HEK293 (cell line): ENCODE data around the gene COQ6.
A peak's percentile ranks its signal among the peaks of the same experiment; 100 is the strongest.
"Not testable (repeated sequence)": the region's sequence is repeated elsewhere in the genome, so short reads cannot be mapped to it uniquely, and the experiment has no call there.

Experiments
- CTCF ChIA-PET: fragments of 350-600 bp; formaldehyde crosslinking; extraction: SDS; loops from one replicate; lab custom pipeline; 2021; ENCODE audit warnings: antibody characterized with exemption; lab: Yijun Ruan, JAX
- POLR2A ChIA-PET: fragments of 300-600 bp; formaldehyde crosslinking; extraction: SDS; loops from one replicate; lab custom pipeline; 2020; ENCODE audit warnings: antibody characterized with exemption, inconsistent platforms; lab: Yijun Ruan, JAX
- H3K27ac ChIP-seq: fragments of 200-500 bp; sonication (Bioruptor generic); 2 replicates; pipeline ENCODE4 v1.5.1; 2014; ENCODE audit warnings: low read depth, low read length, control low read depth, inconsistent platforms; ENCODE audit errors: extremely low read depth
- H3K36me3 ChIP-seq, 2 experiments: fragments of 200-500 bp in 1 of 2; sonication (Bioruptor generic) in 1 of 2; 1 replicate in 1 of 2; 2 replicates in 1 of 2; pipeline ENCODE4 v1.5.1; 2014 to 2017; ENCODE audit warnings: inconsistent platforms in 2 of 2, low read length in 2 of 2; ENCODE audit not compliant: control insufficient read depth in 2 of 2, insufficient read depth in 1 of 2
- H3K4me1 ChIP-seq: fragments of 200-500 bp; sonication (Bioruptor generic); 2 replicates; pipeline ENCODE4 v1.5.1; 2014; ENCODE audit warnings: mild to moderate bottlenecking, low read length, inconsistent platforms; ENCODE audit not compliant: control insufficient read depth, insufficient read depth
- H3K4me3 ChIP-seq: 2 replicates; pipeline ENCODE4 v1.5.1; 2011; ENCODE audit warnings: low read depth, mild to moderate bottlenecking, control low read depth, low read length, moderate library complexity
- H3K9me3 ChIP-seq: fragments of 200-500 bp; sonication (Bioruptor generic); 2 replicates; pipeline ENCODE4 v1.5.1; 2014; ENCODE audit warnings: low read depth, low read length, inconsistent platforms; ENCODE audit not compliant: control insufficient read depth, insufficient read depth
- BCL11B ChIP-seq: fragments of 450-650 bp; formaldehyde crosslinking; IDR thresholded peaks from 2 replicates; pipeline ENCODE4 v1.5.1; 2016; ENCODE audit warnings: low read depth, missing biosample characterization, missing genetic modification characterization
- GLIS1 ChIP-seq: fragments of 450-650 bp; formaldehyde crosslinking; IDR thresholded peaks from 2 replicates; pipeline ENCODE4 v1.5.1; 2016; ENCODE audit warnings: missing biosample characterization, missing genetic modification characterization
- KLF7 ChIP-seq: fragments of 450-650 bp; formaldehyde crosslinking; IDR thresholded peaks from 2 replicates; pipeline ENCODE4 v1.5.1; 2016; ENCODE audit warnings: missing biosample characterization, missing genetic modification characterization, borderline replicate concordance
- SCRT1 ChIP-seq: fragments of 450-650 bp; formaldehyde crosslinking; IDR thresholded peaks from 2 replicates; pipeline ENCODE4 v1.5.1; 2016; ENCODE audit warnings: missing biosample characterization, missing genetic modification characterization, borderline replicate concordance
- ZBTB20 ChIP-seq: fragments of 450-650 bp; formaldehyde crosslinking; IDR thresholded peaks from 2 replicates; pipeline ENCODE4 v1.5.1; 2016; ENCODE audit warnings: missing biosample characterization, missing genetic modification characterization
- ZFP41 ChIP-seq: fragments of 450-650 bp; formaldehyde crosslinking; IDR thresholded peaks from 2 replicates; pipeline ENCODE4 v1.5.1; 2016; ENCODE audit warnings: missing biosample characterization, missing genetic modification characterization, borderline replicate concordance
- ZNF302 ChIP-seq: fragments of 450-650 bp; formaldehyde crosslinking; IDR thresholded peaks from 2 replicates; pipeline ENCODE4 v1.5.1; 2016; ENCODE audit warnings: missing biosample characterization, missing genetic modification characterization, low read depth
- ZNF350 ChIP-seq: fragments of 450-650 bp; formaldehyde crosslinking; IDR thresholded peaks from 2 replicates; pipeline ENCODE4 v1.5.0; 2017; ENCODE audit warnings: missing biosample characterization, mild to moderate bottlenecking, missing genetic modification characterization
- ZNF433 ChIP-seq: fragments of 450-650 bp; formaldehyde crosslinking; IDR thresholded peaks from 2 replicates; pipeline ENCODE4 v1.5.1; 2016; ENCODE audit warnings: missing biosample characterization, missing genetic modification characterization, low read depth
- ZNF561 ChIP-seq: fragments of 450-650 bp; IDR thresholded peaks from 2 replicates; pipeline ENCODE4 v1.5.1; 2018; ENCODE audit warnings: missing biosample characterization, missing genetic modification characterization, borderline replicate concordance
- ZNF658 ChIP-seq: fragments of 450-650 bp; formaldehyde crosslinking; IDR thresholded peaks from 2 replicates; pipeline ENCODE4; 2016; ENCODE audit warnings: missing biosample characterization, missing genetic modification characterization
- ZNF664 ChIP-seq: fragments of 450-650 bp; formaldehyde crosslinking; IDR thresholded peaks from 2 replicates; pipeline ENCODE4 v1.5.1; 2016; ENCODE audit warnings: missing biosample characterization, missing genetic modification characterization
- ZNF791 ChIP-seq: fragments of 450-650 bp; formaldehyde crosslinking; IDR thresholded peaks from 2 replicates; pipeline ENCODE4 v1.5.1; 2016; ENCODE audit warnings: missing biosample characterization, missing genetic modification characterization
- ZNF837 ChIP-seq: fragments of 450-650 bp; formaldehyde crosslinking; IDR thresholded peaks from 2 replicates; pipeline ENCODE4 v1.5.1; 2016; ENCODE audit warnings: missing biosample characterization, missing genetic modification characterization
- TF ChIP-seq, protein P1 (sequence below): fragments of 450-650 bp; formaldehyde crosslinking; IDR thresholded peaks from 2 replicates; pipeline ENCODE4 v1.5.1; 2017; ENCODE audit warnings: missing biosample characterization, missing genetic modification characterization

The COQ6 gene

DNA sequence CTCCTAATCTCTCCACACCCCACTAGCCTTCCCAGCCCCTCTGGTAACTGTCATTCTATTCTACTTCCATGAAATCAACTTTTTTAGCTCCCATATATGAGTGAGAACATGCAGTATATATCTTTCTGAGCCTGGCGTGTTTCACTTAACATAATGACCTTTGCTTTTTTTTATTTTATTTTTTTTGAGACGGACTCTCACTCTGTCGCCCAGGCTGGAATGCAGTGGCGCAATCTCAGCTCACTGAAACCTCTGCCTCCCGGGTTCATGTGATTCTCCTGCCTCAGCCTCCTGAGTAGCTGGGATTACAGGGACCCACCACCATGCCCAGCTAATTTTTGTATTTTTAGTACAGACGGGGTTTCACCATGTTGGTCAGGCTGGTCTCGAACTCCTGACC is 38.6 kb downstream of the COQ6 start:
- H3K27ac ChIP-seq, CTCF ChIA-PET, POLR2A ChIA-PET: not testable (repeated sequence)

DNA sequence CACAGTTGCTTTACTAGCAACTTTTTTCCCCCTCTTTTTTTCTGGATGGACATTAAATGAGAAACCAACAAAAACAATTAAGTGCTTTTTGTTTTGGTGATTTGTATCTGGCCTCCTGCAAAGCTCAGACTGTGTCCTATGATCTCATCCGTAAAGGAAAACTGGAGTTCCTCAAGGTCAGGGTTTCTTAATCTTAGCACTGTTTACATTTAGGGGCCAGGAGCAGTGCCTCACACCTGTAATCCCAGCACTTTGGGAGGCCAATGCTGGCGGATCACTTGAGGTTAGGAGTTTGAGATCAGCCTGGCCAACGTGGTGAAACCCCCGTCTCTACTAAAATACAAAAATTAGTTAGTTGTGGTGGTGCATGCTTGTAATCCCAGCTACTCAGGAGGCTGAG is 41.0 kb downstream of the COQ6 start:
- peaks cover 5 to 17% of the 10 kb centered on the region in 2 experiments; a peak in 2 of 3 replicates for H3K36me3 ChIP-seq
- TF ChIP-seq GLIS1 (peak; percentile 59), KLF7 (no peak)
- ChIA-PET CTCF (interaction anchor here (0.6 kb wide), 1 partner anchor 7 kb away, joined by 3 read pairs; no protein-coding TSS in a partner anchor), POLR2A (no interaction called here)
- H3K4me1 ChIP-seq: no peaks in the 10 kb centered on the region
- H3K27ac ChIP-seq: no peak overlapping the region
- no peaks in the 10 kb centered on the region for H3K9me3 ChIP-seq
- no peak overlapping the region for H3K4me3 ChIP-seq

More for the DNA sequence above, 38.6 kb downstream of the COQ6 start:
- H3K36me3 ChIP-seq: peaks cover 5 to 17% of the 10 kb centered on the region in 2 experiments; a peak in 2 of 3 replicates
- H3K4me1 ChIP-seq, H3K4me3 ChIP-seq, H3K9me3 ChIP-seq: not testable (repeated sequence)

DNA sequence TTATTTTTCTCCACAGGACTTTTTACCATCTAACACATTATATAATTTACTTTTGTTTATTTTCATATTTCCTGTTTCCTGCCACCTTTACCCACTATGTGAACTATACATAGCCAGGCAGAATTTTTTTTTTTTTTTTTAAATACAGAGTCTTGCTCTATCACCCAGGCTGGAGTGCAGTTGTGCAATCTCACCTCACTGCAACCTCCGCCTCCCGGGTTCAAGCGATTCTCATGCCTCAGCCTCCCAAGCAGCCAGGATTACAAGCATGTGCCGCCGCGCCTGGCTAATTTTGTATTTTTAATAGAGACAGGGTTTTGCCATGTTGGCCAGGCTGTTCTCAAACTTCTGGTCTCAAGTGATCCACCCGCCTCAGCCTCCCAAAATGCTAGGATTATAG is 44.8 kb downstream of the COQ6 start:
- POLR2A ChIA-PET, H3K4me1 ChIP-seq, H3K27ac ChIP-seq, H3K4me3 ChIP-seq, CTCF ChIA-PET, H3K36me3 ChIP-seq, H3K9me3 ChIP-seq: not testable (repeated sequence)

DNA sequence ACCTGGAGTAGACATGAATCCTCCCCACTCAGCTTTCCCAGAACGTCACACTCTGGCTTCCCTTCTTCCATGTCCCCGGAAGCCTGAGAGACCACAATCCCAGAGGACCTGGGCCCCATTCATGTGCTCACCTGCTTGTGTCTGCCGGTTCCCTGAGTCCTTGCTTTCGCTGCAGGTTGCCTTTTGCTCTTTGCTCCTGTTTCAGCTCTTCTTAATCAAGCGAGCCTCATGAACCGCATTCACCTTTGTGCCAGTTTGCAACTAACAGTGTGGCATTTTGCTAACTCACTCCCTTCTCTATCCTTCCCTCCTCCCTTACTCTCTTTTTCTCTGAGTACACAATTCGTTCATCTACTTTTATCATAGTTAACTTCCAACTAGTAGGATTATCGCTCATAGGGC is 45.9 kb downstream of the COQ6 start:
- Histone ChIP-seq H3K4me1 (no peaks in the 10 kb centered on the region), H3K4me3 (no peak overlapping the region), H3K9me3 (no peaks in the 10 kb centered on the region), H3K36me3 (peaks cover 0 to 4% of the 10 kb centered on the region in 2 experiments; a peak in 2 of 3 replicates), H3K27ac (no peak overlapping the region)
- CTCF ChIA-PET: no interaction called here
- TF ChIP-seq ZNF837 (tag by site-specific recombination): no peak
- TF ChIP-seq SCRT1 (tag by site-specific recombination): no peak
- TF ChIP-seq ZNF664 (tag by site-specific recombination): no peak
- no peak for TF ChIP-seq ZFP41 (tag by site-specific recombination)
- no peak for TF ChIP-seq BCL11B (tag by site-specific recombination)
- POLR2A ChIA-PET: no interaction called here

DNA sequence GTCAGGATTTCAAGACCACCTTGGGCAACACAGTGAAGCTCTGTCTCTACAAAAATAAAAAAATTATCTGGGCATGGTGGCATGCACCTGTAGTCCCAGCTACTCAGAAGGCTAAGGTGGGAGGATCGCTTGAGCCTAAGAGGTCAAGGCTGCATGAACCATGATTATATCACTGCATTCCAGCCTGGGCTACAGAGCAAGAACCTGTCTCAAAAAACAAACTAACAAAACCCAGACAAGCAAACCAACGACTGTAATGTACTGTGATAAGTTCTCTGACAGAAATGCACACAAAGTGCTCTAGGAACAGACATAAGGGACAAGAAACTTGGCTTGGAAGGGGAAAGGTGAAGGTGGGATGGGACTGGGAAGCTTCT is 46.6 kb downstream of the COQ6 start:
- H3K4me3 ChIP-seq: no peak overlapping the region
- no peak overlapping the region for H3K27ac ChIP-seq
- no peaks in the 10 kb centered on the region for H3K4me1 ChIP-seq
- H3K36me3 ChIP-seq: peaks cover 0 to 4% of the 10 kb centered on the region in 2 experiments; a peak in 2 of 3 replicates
- TF ChIP-seq ZNF791 (tag by site-specific recombination): no peak
- no peak for TF ChIP-seq KLF7
- TF ChIP-seq ZNF658 (tag by site-specific recombination): no peak
- TF ChIP-seq, protein P1, sequence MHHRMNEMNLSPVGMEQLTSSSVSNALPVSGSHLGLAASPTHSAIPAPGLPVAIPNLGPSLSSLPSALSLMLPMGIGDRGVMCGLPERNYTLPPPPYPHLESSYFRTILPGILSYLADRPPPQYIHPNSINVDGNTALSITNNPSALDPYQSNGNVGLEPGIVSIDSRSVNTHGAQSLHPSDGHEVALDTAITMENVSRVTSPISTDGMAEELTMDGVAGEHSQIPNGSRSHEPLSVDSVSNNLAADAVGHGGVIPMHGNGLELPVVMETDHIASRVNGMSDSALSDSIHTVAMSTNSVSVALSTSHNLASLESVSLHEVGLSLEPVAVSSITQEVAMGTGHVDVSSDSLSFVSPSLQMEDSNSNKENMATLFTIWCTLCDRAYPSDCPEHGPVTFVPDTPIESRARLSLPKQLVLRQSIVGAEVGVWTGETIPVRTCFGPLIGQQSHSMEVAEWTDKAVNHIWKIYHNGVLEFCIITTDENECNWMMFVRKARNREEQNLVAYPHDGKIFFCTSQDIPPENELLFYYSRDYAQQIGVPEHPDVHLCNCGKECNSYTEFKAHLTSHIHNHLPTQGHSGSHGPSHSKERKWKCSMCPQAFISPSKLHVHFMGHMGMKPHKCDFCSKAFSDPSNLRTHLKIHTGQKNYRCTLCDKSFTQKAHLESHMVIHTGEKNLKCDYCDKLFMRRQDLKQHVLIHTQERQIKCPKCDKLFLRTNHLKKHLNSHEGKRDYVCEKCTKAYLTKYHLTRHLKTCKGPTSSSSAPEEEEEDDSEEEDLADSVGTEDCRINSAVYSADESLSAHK (tag by site-specific recombination): no peak
- no peak for TF ChIP-seq ZNF561 (tag by site-specific recombination)
- TF ChIP-seq ZBTB20: no peak
- no peak for TF ChIP-seq ZNF664 (tag by site-specific recombination)
- no peak for TF ChIP-seq SCRT1 (tag by site-specific recombination)
- TF ChIP-seq ZNF302: no peak
- TF ChIP-seq ZNF433 (tag by site-specific recombination): no peak
- TF ChIP-seq ZNF350 (tag by site-specific recombination): no peak
- TF ChIP-seq, all 188 proteins: peak for 0
- POLR2A ChIA-PET: no interaction called here
- CTCF ChIA-PET: interaction anchor here (0.6 kb wide), 1 partner anchor 19 kb away, joined by 4 read pairs; no protein-coding TSS in a partner anchor
- H3K9me3 ChIP-seq: no peaks in the 10 kb centered on the region
